Measurements from ENCODE around the gene SMIM38.

- TF ChIP-seq PHF8 (IDR thresholded peaks at IDR 0.05; ENCODE audit: borderline replicate concordance, low read length), result no peak
- no peak for TF ChIP-seq CREB1 (IDR thresholded peaks at IDR 0.05)
- no peak for TF ChIP-seq CREB1 (CRISPR knock-in tag; IDR thresholded peaks at IDR 0.05)
- TF ChIP-seq REST (IDR thresholded peaks at IDR 0.05; ENCODE audit: borderline replicate concordance), result no peak
- TF ChIP-seq REST (CRISPR knock-in tag; IDR thresholded peaks at IDR 0.05; ENCODE audit: low read depth), result no peak
- TF ChIP-seq SRSF9 (IDR thresholded peaks at IDR 0.05; ENCODE audit: borderline replicate concordance, low read depth, low read length), result no peak
- TF ChIP-seq MAX (CRISPR knock-in tag; IDR thresholded peaks at IDR 0.05), result no peak
- no peak for TF ChIP-seq RNF2 (IDR thresholded peaks at IDR 0.05)
- TF ChIP-seq CBX5 (IDR thresholded peaks at IDR 0.05; ENCODE audit: borderline replicate concordance, low read depth), result no peak
- TF ChIP-seq JUN (IDR thresholded peaks at IDR 0.05; ENCODE audit: borderline replicate concordance, low read depth, low read length), result no peak
- TF ChIP-seq JUN (CRISPR knock-in tag; IDR thresholded peaks at IDR 0.05; ENCODE audit: borderline replicate concordance), result no peak
- TF ChIP-seq RAD21 (CRISPR knock-in tag; conservative IDR thresholded peaks at IDR 0.05 in 1 of 2, IDR thresholded peaks at IDR 0.05 in 1 of 2), result no peak
These were observed 48.1 kb downstream of the SMIM38 start for GRCh38 chr11:69203901-69204245.
